GM18909 (cell line): ENCODE data around the gene CXCR3.
"Not testable (repeated sequence)": the region's sequence is repeated elsewhere in the genome, so short reads cannot be mapped to it uniquely, and the experiment has no call there.

Experiments used
- ATAC-seq: cut with Tn5 transposase; IDR thresholded peaks from one replicate; pipeline ENCODE4 v1.9.1; 2021; ENCODE audit warnings: mild to moderate bottlenecking; ENCODE audit not compliant: unreplicated experiment, poor library complexity

CXCR3 gene

DNA sequence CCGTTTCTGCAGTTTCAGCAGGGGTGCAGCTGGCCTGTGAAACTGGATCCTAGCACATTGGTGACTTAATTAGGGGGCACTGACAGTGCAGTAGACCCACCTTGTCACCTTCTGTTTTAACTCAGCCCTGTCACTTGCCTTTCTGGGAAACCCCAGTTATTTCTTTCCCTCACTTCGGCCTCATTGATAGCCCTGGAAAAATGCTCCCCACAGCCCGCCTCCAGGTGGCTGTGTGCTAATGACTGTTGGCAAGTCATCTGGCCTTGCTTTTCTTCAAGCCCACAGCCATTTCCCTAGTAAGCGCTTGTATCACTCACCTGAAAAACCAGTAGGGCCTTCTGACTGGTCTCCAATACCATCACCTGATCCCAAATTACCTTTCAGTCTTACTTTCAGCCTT lies 3.3 kb downstream of the CXCR3 start:
- ATAC-seq: no peak

DNA sequence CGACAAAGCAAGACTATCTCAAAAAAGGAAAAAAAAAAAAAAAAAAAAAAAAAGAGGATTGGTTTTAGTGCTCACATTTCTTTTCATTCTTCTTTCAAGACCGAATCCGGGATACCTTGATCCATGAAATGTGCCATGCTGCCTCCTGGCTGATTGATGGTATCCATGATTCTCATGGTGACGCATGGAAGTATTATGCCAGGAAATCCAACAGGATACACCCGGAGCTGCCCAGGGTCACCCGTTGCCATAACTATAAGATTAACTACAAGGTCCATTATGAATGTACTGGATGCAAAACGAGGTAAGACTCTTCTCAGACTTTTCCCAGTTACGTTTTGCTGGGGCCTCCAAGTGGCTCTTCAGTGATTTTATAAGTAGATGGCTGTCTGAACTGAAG lies 6.1 kb downstream of the CXCR3 start:
- no peak for ATAC-seq

DNA sequence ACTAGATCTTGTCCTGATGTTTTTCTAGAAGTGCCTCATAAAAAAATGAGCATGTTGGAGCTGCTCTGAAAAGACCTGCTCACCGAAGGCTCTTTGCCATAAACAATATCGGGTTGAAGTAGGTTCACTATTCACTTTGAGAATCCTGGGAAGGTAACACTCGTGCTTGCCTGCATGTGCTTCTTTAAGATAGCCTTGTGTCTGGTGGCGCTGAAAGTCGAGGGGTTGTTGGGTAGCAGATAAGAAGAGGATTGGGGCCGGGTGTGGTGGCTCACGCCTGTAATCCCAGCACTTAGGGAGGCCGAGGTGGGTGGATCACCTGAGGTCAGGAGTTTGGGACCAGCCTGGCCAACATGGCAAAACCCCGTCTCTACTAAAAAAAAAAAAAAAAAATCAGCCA lies 6.6 kb downstream of the CXCR3 start:
- not testable (repeated sequence) for ATAC-seq

DNA sequence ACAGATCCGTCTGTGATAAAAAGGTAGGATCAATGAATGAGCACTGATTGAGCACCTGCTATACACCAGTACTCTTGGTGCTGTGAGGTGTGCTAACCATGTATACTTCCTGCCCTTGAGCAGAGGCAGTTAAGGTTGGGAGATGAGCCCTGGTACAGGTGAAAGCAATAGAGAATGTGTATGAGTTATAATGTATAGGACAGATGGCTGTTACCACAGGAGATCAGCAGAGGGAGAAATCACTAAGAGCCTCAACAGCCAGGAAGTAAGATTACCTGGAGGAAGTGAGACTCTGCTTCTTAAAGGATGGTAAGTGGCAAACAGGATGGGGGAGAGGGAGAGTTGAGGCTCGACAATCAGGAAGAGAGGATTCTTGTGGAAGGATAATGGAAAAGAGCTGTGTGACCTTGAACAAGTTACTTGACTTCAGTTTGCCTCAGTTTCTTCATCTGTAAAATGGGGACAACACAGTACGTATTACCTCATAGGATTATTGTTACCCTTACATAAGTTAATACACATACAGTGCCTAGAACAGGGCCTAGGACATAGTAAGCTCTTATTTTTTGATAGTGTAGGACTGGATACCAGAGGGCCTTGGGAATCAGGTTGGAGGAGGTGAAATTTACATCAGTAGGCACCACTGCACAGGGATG lies 9.1 kb downstream of the CXCR3 start:
- no peak for ATAC-seq

DNA sequence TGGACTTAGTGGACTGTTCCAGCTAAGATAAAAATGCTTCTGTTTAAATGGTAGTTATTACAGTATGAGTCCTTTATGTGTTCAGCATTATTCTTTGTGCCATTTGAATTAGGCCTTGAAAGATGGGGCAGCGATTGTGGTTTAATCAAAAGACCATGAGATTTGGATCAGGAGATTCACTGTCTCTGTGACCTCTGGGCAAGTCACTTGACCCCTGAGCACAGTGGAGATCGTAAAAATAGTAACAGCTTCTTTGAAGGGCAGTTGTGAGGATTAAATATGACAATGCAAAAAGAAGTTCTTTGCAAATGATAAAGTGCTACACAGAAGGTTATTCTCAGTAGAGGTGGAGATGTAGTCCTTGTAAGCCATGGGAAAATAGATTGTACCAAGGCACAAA lies 10.8 kb downstream of the CXCR3 start:
- no peak for ATAC-seq

DNA sequence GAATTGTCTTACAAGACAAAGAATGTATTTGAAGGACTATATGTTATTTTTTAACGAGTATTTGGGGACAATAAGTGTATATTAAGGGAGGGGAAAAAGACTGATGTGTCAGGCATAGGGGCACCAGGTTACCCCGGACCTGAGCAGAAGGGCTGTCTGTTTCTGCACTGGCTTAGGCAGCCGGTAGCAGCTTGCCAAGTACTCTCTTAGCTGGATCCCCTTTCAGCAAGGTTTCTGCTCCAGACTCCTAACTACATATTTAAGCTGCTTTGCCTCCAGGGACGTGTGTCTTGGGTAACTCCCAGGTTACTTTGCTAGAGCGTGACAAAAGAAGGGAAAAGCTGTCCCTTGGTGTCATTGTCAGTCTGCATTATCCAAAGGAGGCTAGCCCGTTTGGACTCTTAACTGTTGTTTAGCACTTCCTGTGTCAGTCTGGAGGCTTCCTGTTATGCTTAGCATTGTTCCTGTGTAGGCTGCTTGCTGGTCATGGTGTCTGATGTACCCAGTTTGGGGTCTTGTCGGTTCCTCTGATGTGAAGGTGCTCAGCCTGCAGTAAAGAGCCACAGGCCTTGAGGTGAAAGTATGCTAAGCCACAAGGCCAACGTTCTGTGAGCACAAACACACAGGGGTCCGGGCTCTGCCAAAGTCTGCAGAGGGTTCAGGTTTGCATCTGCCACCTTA lies 11.6 kb downstream of the CXCR3 start:
- no peak for ATAC-seq

DNA sequence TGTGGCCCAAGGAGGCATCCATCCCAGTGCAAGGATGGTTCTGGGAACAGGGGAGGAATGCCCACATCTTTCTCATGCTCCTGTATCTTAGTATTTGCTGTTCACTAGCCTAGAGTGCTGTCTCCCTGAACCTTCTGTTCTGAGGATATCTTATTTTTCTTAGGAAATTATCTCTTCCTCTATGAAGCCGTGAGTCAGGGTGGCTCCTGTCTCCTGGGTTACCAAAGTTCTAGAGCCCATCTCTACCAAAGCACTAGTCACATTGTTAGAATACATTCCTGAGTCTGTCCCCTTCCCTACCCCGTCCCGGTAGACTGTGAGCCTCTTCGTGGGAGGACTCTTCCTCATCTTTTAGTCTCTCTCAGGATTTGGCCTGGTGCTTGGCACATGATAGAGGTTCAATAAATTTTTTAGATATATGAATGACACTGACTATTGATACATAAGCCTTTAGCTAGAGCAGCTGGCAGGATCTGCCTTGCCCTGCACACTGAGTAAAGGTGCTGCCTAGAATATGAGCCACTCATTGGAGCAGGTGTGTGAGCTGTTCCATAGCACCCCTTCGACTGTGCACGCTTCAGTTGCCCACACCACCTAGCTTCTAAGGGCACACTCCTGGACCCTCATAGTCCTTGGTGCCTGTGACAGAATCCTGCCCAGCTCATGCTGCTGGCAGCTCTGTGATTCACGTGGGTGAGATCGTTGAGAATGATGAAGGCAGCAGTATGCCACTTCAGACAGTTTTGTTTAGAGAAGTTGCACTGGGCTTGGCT lies 13.3 kb downstream of the CXCR3 start:
- ATAC-seq: no peak

DNA sequence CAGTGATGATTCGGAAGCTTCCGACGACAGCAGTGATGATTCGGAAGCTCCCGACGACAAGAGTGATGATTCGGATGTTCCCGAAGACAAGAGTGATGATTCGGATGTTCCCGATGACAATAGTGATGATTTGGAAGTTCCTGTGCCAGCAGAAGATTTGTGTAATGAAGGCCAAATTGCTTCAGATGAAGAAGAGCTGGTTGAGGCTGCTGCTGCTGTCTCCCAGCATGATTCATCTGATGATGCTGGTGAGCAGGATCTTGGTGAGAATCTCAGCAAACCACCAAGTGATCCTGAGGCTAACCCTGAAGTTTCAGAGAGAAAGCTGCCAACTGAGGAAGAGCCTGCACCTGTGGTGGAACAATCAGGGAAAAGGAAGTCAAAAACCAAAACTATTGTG lies 14.2 kb downstream of the CXCR3 start:
- ATAC-seq: no peak

DNA sequence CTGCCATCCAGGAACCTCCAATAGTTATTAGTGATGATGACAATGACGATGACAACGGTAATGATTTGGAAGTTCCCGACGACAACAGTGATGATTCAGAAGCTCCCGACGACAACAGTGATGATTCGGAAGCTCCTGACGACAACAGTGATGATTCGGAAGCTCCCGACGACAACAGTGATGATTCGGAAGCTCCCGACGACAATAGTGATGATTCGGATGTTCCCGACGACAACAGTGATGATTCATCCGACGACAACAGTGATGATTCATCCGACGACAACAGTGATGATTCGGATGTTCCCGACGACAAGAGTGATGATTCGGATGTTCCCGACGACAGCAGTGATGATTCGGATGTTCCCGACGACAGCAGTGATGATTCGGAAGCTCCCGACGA lies 14.7 kb downstream of the CXCR3 start:
- no peak for ATAC-seq

DNA sequence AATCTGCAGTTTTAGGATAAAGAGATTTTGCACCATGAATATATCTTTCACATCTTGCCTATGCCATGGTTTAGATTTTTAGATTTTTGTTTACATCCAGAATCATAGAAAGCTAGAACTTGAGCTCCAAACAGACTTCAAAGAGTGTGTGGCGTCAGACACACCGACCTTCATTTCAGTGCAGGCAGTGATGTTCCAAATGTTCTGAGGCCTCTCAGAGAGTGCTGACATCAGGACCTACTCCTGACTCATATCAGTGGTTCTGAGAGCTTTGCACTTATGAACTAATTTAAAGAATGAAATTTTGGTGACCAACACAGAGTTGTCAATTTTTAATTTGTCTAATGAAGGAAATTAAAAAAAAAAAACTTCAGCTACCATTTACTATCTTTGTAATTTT lies 18.3 kb downstream of the CXCR3 start:
- no peak for ATAC-seq

DNA sequence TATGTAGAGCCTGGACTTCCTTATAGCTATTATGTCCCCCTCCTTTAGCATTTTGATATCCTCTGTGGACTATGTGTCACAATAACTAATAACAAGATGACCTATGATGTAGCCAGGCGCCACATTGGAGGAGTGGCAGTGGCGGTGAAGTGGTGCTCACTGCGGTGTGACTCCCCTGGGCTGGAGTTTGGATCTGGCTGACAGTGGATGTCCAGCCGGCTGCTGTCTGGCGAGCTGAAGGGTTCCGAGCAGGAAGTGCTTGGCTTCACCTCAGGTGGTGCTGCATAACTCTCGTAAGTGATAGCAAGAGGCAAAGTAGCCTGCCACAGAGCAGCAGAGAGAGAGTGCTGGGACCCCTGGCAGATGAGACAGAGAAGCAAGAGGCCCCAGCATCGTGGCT lies 25.1 kb downstream of the CXCR3 start:
- ATAC-seq: not testable (repeated sequence)

DNA sequence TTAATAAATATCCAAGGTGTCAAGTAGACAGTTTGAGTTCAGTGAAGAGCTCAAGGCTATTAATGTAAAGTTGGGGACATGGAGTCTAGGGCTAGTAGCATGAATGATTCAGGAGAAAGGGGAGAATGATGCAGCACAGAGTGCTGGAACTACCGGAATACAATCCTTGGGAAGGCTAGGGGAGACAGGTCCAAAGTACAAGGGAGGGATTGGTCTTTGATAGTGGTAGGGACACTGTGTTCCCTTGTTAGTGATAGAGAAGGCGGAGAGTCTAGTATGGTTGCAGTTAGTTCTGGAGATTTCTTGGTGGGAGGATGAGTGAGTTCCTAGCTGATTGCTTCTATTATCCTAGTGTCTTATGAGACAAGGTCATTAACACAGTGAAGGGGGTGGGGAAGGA lies 31.4 kb downstream of the CXCR3 start:
- ATAC-seq: no peak

DNA sequence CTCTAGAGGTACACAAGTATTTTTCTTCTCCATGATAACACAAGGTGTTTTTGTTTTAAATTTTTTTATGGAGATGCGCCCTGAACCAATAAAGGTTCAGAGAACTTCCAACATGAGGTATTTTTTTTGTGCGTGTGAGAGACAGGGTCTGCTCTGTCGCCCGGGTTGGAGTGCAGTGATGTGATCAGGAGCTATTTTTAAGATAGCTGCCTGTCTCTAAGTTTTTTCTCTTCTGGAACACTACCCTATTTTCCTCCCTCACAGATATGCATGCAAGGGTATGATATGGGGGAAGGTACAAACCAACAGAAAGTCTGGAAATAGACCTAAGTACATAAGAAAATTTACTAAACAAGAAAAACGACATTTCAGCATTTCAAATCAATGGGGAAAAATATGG lies 37.1 kb downstream of the CXCR3 start:
- ATAC-seq: no peak

DNA sequence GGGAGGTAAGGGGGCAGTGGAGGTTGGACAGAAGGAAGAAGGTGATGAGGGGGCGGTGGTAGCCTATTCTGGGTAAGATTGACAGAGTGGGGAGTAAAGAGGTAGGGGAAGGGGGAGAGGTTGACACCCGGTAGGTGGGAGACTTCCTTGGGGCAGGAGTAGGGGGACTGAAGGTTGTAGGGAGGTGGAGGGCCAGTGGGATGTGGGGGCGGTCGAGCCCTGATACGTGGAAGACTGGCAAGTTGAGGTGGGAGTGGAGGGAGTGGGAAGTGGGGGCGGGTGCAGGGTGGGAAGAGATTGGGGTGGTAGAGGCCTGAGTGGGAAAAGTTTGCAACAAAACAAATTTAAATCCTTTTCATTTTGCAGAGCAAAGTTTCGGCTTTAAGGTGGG lies 38.3 kb downstream of the CXCR3 start:
- ATAC-seq: no peak

DNA sequence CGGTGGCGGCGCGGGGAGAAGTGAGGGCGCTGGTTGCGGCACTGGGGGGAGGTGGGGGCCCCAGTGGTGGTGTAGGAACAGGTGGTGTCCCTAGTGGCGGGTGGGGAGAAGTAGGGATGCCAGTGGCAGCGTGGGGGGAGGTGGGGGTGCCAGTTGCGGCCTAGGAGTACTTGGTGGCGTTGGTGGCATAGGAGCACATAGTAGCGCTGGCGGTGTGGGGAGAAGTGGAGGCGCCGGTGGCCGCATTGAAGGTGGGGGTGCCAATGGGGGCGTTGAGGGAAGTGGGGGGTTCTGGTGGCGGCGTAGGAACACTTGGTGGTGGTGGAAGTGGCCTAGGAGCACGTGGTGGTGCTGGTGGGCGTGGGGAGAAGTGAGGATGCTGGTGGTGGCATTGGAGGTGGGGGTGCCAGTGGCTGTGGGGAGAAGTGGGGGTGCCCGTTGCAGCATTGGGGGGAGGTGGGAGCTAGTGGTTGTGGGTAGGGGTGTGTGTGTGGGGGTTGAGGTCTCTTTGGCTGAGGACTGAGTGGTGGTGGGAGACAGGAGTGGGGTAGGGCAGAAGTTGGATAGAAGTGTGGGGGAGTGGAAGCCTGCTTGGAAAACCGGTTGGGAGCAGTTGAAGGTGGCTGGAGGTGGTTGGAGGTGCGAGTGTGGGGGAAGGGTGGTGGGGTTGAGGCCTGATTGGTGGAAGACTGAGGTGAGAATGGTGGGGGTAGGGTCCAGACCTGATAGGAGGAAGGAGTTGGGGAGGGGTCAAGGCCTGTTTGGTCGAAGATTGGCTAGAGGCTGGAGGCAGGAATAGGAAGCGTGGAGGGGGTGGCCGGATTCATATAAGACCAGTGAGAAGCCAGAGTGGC lies 38.9 kb downstream of the CXCR3 start:
- no peak for ATAC-seq

DNA sequence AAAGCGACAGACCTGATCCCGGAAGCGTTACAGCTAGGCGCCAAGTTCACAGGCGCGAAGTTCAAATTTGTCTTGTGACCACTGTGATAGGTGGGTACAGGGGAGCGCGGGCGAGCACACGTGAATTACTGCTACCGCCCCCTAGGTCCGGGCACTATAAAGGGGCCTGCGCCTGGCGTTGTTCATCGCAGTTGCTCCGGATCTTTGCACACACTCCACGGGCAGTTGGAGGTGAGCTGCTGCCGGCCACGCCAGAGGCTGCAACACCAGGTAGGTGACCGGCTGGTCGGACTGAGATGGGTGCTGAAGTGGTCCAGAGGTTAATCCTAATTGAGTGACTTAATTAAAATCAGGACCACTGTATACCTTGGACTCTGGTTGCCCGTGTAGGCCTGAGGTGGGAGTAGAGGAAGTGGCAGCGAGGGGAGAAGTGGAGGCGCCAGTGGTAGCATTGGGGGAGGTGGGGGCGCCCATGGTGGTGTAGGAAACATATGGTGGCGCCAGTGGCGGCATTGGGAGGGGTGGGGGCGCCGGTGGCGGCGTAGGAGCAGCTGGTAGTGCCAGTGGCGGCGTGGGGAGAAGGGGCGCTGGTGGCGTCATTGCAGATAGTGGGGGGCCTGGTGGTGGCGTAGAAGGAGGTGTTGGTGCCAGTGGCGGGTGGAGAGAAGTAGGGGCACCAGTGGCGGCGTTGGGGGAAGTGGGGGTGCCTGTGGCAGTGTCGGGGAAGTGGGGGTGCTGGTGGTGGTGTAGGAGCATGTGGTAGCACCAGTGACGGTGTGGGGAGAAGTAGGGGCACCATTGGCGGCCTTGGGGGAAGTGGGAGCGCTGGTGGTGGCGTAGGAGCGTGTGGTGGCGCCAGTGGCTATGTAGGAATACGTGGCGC lies 39.8 kb downstream of the CXCR3 start, which contains the start of gene GCNA:
Gene GCNA (plus strand): TSS at position 185 of the 883 bp plus-strand sequence. CDS start 2,385 bp downstream, outside the sequence.
- no peak for ATAC-seq

DNA sequence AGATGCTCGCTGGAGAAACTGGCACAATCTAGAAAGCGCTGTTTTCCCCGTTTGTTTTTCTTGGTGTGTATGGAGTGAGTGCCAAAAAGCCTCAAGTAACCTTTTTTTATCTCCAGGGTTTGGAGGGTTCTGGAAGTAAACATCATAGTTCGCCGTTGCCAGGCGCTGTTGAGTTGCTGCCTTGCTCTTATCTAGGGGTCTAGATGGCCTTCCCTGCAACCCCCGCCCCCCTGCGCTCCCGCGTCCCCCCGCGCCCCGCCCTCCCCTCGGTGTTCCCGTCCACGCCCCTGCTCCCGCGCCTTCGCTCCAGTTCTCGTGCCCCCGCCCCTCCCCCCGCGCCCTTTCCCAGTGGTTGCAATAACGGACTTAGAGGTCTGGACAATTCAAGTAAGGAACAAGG lies 40.6 kb downstream of the CXCR3 start:
- ATAC-seq: no peak

DNA sequence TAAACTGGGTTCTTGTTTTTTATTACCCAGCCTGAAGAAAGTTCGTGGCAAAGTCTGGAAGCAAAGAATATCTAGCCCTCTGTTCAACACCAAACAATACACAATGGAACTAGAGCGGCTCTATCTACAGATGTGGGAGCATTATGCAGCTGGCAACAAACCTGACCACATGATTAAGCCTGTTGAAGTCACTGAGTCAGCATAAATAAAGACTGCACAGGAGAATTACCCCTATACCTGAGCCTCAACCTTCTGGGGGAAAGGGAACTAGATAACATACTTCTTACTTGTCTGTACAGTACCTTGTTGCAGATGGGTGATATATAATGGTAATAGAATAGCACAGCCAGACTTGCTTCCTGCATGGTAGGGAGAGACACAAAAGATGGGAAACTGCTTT lies 44.7 kb downstream of the CXCR3 start:
- ATAC-seq: no peak

DNA sequence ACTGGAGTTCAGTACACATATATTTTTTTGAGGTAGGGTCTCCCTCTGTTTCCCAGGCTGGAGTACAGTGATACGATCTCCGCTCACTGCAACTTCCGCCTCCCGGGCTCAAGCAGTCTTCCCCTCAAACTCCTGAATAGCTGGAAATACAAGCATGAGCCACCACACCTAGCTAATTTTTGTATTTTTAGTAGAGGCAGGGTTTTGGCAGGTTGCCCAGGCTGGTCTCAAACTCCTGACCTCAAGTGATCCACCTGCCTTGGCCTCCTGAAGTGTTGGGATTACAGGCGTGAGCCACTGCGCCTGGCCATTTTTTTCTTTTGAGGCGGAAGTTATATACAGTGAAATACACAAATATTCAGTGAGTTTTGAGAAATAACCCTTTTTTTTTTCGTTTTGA lies 46.9 kb downstream of the CXCR3 start:
- not testable (repeated sequence) for ATAC-seq
